Measurements from ENCODE around the gene ACY1. TPM values are rescaled to one million over a fixed set of nuclear protein-coding genes. Genes with fewer than 3 reads are reported as not detected.

ACY1 gene
- total RNA-seq, 6 experiments from 2014 or later: 223 to 479 (median 297) TPM

- TF ChIP-seq POLR2A (IDR thresholded peaks at IDR 0.05): no peak
- TF ChIP-seq, protein P1, sequence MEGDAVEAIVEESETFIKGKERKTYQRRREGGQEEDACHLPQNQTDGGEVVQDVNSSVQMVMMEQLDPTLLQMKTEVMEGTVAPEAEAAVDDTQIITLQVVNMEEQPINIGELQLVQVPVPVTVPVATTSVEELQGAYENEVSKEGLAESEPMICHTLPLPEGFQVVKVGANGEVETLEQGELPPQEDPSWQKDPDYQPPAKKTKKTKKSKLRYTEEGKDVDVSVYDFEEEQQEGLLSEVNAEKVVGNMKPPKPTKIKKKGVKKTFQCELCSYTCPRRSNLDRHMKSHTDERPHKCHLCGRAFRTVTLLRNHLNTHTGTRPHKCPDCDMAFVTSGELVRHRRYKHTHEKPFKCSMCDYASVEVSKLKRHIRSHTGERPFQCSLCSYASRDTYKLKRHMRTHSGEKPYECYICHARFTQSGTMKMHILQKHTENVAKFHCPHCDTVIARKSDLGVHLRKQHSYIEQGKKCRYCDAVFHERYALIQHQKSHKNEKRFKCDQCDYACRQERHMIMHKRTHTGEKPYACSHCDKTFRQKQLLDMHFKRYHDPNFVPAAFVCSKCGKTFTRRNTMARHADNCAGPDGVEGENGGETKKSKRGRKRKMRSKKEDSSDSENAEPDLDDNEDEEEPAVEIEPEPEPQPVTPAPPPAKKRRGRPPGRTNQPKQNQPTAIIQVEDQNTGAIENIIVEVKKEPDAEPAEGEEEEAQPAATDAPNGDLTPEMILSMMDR (IDR thresholded peaks at IDR 0.05): no peak
- WGBS (ENCODE audit: insufficient coverage, low coverage, low lambda C conversion rate, missing lambda C conversion rate): 90% methylated on average over 10 of the region's 18 CpGs
- no peak overlapping the region for H3K4me3 ChIP-seq
- peaks cover 0 to 7% (median 0%) of the 10 kb centered on the region in 4 donors for H3K36me3 ChIP-seq
- no peaks in the 10 kb centered on the region for H3K27me3 ChIP-seq
- peaks cover 0 to 22% (median 9%) of the 10 kb centered on the region in 4 donors for H3K4me1 ChIP-seq
- peak in 1 of 3 donors; percentile 48 for DNase-seq
- H3K27ac ChIP-seq: no peak overlapping the region
- ATAC-seq: no peak
- intact Hi-C loops (cut with DNase I): no loop called here
- H3K9me3 ChIP-seq: no peaks in the 10 kb centered on the region
Measured at GRCh38 chr3:51945031-51945840, 38.1 kb upstream of the ACY1 start.

DNA sequence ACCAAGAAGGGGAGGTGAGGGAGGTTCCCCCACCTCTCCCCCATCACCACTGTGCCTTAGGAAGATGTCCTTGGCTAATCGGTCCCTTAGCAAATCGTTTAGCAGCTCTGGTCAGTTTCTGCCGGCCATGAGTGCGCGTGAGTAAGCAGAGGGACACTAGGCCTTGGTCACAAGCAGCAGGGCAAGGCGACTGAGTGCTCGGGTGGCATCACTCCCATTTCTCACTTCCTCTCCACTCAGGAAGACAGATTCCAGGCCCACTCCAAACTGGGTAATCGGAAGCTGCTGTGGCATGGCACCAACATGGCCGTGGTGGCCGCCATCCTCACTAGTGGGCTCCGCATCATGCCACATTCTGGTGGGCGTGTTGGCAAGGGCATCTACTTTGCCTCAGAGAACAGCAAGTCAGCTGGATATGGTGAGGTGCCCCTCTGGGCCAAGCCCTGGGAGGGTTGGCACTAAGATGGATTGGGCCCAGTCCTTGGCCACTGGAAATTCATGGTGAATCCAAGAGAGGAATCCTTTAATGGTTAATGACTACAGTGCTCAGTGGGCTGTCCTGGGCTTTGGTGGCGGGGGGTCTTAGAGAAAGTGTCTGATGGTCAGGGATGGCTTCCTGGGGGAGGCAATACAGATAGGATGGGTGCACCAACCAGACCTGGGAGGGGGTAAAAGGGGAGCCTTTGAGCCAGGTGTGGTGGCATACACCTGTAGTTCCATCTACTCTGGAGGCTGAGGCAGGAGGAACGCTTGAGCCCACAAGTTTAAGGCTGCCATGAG, 37.2 kb upstream of the ACY1 start:
- H3K27me3 ChIP-seq: no peaks in the 10 kb centered on the region
- ATAC-seq (no peak), DNase-seq (peak in 1 of 3 donors; percentile 34)
- H3K4me1 ChIP-seq: peaks cover 0 to 14% (median 4%) of the 10 kb centered on the region in 4 donors
- 85% methylated on average over 4 of the region's 14 CpGs for WGBS (ENCODE audit: insufficient coverage, low coverage, low lambda C conversion rate, missing lambda C conversion rate)
- H3K4me3 ChIP-seq: no peak overlapping the region
- intact Hi-C loops (cut with DNase I): no loop called here
- H3K9me3 ChIP-seq: no peaks in the 10 kb centered on the region
- TF ChIP-seq, protein P1 (IDR thresholded peaks at IDR 0.05): no peak
- TF ChIP-seq POLR2A (IDR thresholded peaks at IDR 0.05): no peak
- H3K27ac ChIP-seq: no peak overlapping the region
- peaks cover 0 to 7% (median 0%) of the 10 kb centered on the region in 4 donors for H3K36me3 ChIP-seq

DNA sequence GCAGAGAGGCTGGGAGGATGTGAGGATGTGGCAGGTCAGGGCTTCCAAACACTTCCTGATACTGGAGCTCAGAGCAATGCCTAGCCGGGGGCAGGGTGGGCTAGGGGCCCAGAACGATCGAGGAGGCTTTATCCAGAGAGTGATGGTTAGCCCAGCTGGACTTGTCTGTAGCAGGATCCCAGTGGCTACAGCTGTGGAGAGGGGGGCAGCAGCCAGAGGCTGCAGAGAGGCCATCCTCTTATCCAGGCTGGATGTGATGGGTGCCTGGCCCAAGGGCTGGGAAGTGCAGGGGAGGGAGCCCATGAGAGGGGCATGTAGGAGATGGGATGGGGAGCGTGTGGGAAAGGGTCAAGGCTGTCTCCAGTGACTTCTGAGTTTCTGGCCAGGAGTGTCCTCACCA, 36.5 kb upstream of the ACY1 start:
- intact Hi-C loops (cut with DNase I): no loop called here
- no peak for ATAC-seq

DNA sequence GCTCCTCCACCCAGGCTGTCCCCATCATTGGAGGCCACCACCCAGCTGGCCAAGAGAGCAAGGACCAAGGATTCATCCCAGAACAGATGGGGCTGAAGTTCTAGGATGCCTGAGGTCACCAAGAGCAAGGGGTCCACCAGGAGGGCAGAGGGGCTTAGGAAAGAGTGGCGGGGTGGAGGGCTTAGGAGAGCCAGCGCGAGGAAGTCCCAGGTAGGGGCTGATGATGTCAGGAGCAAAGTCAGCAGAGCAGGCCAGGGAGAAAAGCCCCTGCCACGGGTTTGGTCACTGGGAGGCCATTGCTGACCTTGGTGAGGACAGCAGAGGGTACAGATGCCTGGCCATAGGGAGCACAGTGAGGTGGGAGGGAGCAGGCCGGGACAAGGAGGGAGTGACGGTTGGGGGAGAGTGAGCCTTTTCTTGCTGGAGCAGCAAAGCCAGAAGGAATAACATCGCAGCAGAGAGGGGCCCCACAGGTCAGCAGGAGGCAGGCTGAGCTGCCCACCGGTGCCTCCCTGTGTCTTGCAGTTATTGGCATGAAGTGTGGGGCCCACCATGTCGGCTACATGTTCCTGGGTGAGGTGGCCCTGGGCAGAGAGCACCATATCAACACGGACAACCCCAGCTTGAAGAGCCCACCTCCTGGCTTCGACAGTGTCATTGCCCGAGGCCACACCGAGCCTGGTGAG, 36.0 kb upstream of the ACY1 start:
- ATAC-seq: no peak
- Histone ChIP-seq H3K36me3 (peaks cover 0 to 7% (median 0%) of the 10 kb centered on the region in 4 donors), H3K27me3 (no peaks in the 10 kb centered on the region), H3K4me1 (peaks cover 0 to 11% (median 4%) of the 10 kb centered on the region in 4 donors), H3K9me3 (no peaks in the 10 kb centered on the region), H3K27ac (no peak overlapping the region), H3K4me3 (no peak overlapping the region)
- 87% methylated on average over 8 of the region's 13 CpGs for WGBS (ENCODE audit: insufficient coverage, low coverage, low lambda C conversion rate, missing lambda C conversion rate)
- DNase-seq: peak in 2 of 3 donors; percentile 30 to 37
- TF ChIP-seq, protein P1 (IDR thresholded peaks at IDR 0.05): no peak
- no peak for TF ChIP-seq POLR2A (IDR thresholded peaks at IDR 0.05)
- intact Hi-C loops (cut with DNase I): no loop called here

More for the DNA sequence above, 36.5 kb upstream of the ACY1 start:
- no peak overlapping the region for H3K4me3 ChIP-seq
- H3K27ac ChIP-seq: no peak overlapping the region
- no peaks in the 10 kb centered on the region for H3K27me3 ChIP-seq
- H3K4me1 ChIP-seq: peaks cover 0 to 13% (median 4%) of the 10 kb centered on the region in 4 donors
- no peaks in the 10 kb centered on the region for H3K9me3 ChIP-seq
- WGBS (ENCODE audit: insufficient coverage, low coverage, low lambda C conversion rate, missing lambda C conversion rate): no CpG with 5 or more reads among the region's 4 CpGs
- TF ChIP-seq, protein P1 (IDR thresholded peaks at IDR 0.05): no peak
- no peak for TF ChIP-seq POLR2A (IDR thresholded peaks at IDR 0.05)
- peaks cover 0 to 7% (median 0%) of the 10 kb centered on the region in 4 donors for H3K36me3 ChIP-seq
- DNase-seq: peak in 1 of 3 donors; percentile 21

Data from right lobe of liver (tissue), 6 donors.